Measurements from ENCODE around the gene NR1D2. TPM values are rescaled to one million over a fixed set of nuclear protein-coding genes. Genes with fewer than 3 reads are reported as not detected.

The NR1D2 gene
- total RNA-seq, 1 donor: 70.6 TPM

DNA sequence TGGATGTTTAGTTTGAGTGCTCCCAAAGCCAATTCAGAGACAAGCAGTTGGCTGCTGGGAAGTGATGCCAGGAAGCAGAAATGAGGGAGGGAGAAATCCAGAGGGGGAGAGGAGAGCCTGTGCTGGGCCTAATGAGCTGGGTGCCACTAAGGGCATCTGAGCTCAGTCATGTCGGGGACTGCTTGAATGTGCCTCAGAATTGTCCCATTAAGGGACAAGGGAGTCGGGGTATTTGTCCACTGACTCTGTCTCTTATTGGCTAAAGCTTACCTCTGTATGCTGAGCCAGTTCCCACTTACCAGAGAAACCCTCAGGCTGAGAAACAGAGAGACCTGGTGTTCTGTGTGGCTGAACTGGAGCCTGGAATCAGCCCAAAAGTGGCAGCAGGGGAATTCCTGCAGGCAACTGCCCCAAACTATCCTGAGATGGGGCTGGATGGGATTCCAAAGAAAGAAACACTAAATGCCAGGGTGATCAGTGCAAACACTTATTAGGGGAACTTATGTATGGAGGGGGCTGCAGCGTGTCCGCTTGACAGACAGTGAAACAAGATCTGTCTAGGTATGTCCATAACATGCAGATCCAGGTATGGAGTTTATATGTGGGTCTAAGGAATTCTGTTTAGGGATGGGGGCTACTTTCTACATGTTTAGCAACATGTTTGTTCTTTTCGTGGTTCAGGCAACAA is 48.6 kb downstream of the NR1D2 start:
- Histone ChIP-seq H3K4me2 (ENCODE audit: insufficient read depth, low read length) (no peak overlapping the region), H3K27ac (ENCODE audit: low read depth, low read length) (no peak overlapping the region), H3K36me3 (ENCODE audit: insufficient read depth, low read length) (no peaks in the 10 kb centered on the region)

GRCh38 chr3:23994244-23994569 is 49.1 kb downstream of the NR1D2 start:
- H4K20me1 ChIP-seq (ENCODE audit: insufficient read depth, low read length): no peaks in the 10 kb centered on the region
- DNase-seq (ENCODE audit: insufficient read length, low spot score, missing footprints): no peak

More for the DNA sequence above, 48.6 kb downstream of the NR1D2 start:
- Histone ChIP-seq H3K4me3 (ENCODE audit: insufficient read depth, low read length) (no peak overlapping the region), H3K9me3 (ENCODE audit: low read depth, low read length) (no peaks in the 10 kb centered on the region), H3K79me2 (ENCODE audit: insufficient read depth, low read length) (no peaks in the 10 kb centered on the region), H2AFZ (ENCODE audit: low read length) (no peak overlapping the region), H4K20me1 (ENCODE audit: insufficient read depth, low read length) (no peaks in the 10 kb centered on the region), H3K4me1 (ENCODE audit: insufficient read depth, low read length) (peaks cover 3% of the 10 kb centered on the region), H3K27me3 (ENCODE audit: insufficient read depth, low read length) (no peaks in the 10 kb centered on the region)
- TF ChIP-seq CTCF (IDR thresholded peaks at IDR 0.05; ENCODE audit: extremely low read depth, low read depth, low read length): no peak
- DNase-seq (ENCODE audit: insufficient read length, low spot score, missing footprints): no peak

GRCh38 chr3:23995219-23995618 is 50.1 kb downstream of the NR1D2 start:
- TF ChIP-seq CTCF (IDR thresholded peaks at IDR 0.05; ENCODE audit: extremely low read depth, low read depth, low read length): no peak
- Histone ChIP-seq H3K27me3 (ENCODE audit: insufficient read depth, low read length) (peaks cover 6% of the 10 kb centered on the region), H2AFZ (ENCODE audit: low read length) (no peak overlapping the region), H4K20me1 (ENCODE audit: insufficient read depth, low read length) (no peaks in the 10 kb centered on the region), H3K4me2 (ENCODE audit: insufficient read depth, low read length) (no peak overlapping the region), H3K4me1 (ENCODE audit: insufficient read depth, low read length) (peaks cover 3% of the 10 kb centered on the region), H3K4me3 (ENCODE audit: insufficient read depth, low read length) (no peak overlapping the region), H3K36me3 (ENCODE audit: insufficient read depth, low read length) (no peaks in the 10 kb centered on the region), H3K27ac (ENCODE audit: low read depth, low read length) (no peak overlapping the region), H3K79me2 (ENCODE audit: insufficient read depth, low read length) (no peaks in the 10 kb centered on the region), H3K9me3 (ENCODE audit: low read depth, low read length) (no peaks in the 10 kb centered on the region)
- no peak for DNase-seq (ENCODE audit: insufficient read length, low spot score, missing footprints)

More at GRCh38 chr3:23994244-23994569, 49.1 kb downstream of the NR1D2 start:
- no peak overlapping the region for H3K4me2 ChIP-seq (ENCODE audit: insufficient read depth, low read length)
- no peaks in the 10 kb centered on the region for H3K36me3 ChIP-seq (ENCODE audit: insufficient read depth, low read length)
- no peak overlapping the region for H2AFZ ChIP-seq (ENCODE audit: low read length)
- no peaks in the 10 kb centered on the region for H3K9me3 ChIP-seq (ENCODE audit: low read depth, low read length)
- TF ChIP-seq CTCF (IDR thresholded peaks at IDR 0.05; ENCODE audit: extremely low read depth, low read depth, low read length): no peak
- H3K27ac ChIP-seq (ENCODE audit: low read depth, low read length): no peak overlapping the region
- H3K27me3 ChIP-seq (ENCODE audit: insufficient read depth, low read length): no peaks in the 10 kb centered on the region
- no peak overlapping the region for H3K4me3 ChIP-seq (ENCODE audit: insufficient read depth, low read length)
- no peaks in the 10 kb centered on the region for H3K79me2 ChIP-seq (ENCODE audit: insufficient read depth, low read length)
- peaks cover 3% of the 10 kb centered on the region for H3K4me1 ChIP-seq (ENCODE audit: insufficient read depth, low read length)

DNA sequence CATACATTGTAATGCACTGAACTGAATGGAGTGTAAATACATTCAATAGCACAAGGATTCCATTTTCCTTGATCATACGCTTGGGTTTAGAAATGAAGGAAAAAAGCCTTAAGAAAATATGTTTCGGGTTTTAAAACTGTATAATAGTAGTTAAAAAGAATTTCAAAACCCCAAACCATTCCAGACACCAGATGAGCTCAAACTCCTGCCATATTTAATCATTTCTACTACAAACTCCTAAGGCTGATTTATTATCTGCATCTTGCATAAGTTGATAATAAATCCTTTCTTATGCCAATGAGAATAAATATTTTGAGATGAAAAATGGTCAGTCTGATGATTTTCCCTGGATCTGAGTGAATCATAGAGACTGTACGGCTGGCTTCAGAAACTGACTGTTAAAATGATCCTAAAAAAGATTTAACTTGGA is 51.0 kb downstream of the NR1D2 start:
- no peaks in the 10 kb centered on the region for H3K9me3 ChIP-seq (ENCODE audit: low read depth, low read length)
- DNase-seq (ENCODE audit: insufficient read length, low spot score, missing footprints): no peak
- no peaks in the 10 kb centered on the region for H3K36me3 ChIP-seq (ENCODE audit: insufficient read depth, low read length)
- H3K4me2 ChIP-seq (ENCODE audit: insufficient read depth, low read length): no peak overlapping the region
- H3K4me3 ChIP-seq (ENCODE audit: insufficient read depth, low read length): no peak overlapping the region
- H3K27ac ChIP-seq (ENCODE audit: low read depth, low read length): no peak overlapping the region
- peaks cover 12% of the 10 kb centered on the region for H3K27me3 ChIP-seq (ENCODE audit: insufficient read depth, low read length)
- no peak overlapping the region for H2AFZ ChIP-seq (ENCODE audit: low read length)
- H3K4me1 ChIP-seq (ENCODE audit: insufficient read depth, low read length): peaks cover 3% of the 10 kb centered on the region
- TF ChIP-seq CTCF (IDR thresholded peaks at IDR 0.05; ENCODE audit: extremely low read depth, low read depth, low read length): no peak
- H3K79me2 ChIP-seq (ENCODE audit: insufficient read depth, low read length): no peaks in the 10 kb centered on the region
- H4K20me1 ChIP-seq (ENCODE audit: insufficient read depth, low read length): no peaks in the 10 kb centered on the region
